ENCODE measurements around the gene CDKAL1.

The CDKAL1 gene

DNA sequence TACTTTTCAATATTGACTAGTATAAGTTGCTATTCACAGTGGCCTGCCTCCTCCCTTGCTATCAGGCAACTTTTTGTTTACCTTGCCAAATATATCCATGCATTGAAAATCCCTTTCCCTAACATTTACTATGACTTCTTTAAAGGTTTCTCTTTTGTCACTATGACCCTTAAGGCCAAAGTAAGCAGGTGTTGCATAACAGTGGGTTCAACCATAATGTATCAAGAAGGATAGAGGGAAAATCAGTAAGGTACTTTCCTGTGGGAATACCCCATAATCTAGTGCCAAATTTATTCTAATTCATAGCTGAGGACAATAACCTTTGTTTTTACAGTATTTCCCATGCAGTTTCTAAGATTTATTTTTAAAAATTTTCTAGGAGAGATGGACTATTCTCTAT lies 527.6 kb downstream of the CDKAL1 start:
- in situ Hi-C loops (cut with MboI; ENCODE audit: low pct_unique_long_range_greater_than_20kb, low sequenced_read_pairs, unreplicated experiment), result no loop called here
- TF ChIP-seq, protein P1, sequence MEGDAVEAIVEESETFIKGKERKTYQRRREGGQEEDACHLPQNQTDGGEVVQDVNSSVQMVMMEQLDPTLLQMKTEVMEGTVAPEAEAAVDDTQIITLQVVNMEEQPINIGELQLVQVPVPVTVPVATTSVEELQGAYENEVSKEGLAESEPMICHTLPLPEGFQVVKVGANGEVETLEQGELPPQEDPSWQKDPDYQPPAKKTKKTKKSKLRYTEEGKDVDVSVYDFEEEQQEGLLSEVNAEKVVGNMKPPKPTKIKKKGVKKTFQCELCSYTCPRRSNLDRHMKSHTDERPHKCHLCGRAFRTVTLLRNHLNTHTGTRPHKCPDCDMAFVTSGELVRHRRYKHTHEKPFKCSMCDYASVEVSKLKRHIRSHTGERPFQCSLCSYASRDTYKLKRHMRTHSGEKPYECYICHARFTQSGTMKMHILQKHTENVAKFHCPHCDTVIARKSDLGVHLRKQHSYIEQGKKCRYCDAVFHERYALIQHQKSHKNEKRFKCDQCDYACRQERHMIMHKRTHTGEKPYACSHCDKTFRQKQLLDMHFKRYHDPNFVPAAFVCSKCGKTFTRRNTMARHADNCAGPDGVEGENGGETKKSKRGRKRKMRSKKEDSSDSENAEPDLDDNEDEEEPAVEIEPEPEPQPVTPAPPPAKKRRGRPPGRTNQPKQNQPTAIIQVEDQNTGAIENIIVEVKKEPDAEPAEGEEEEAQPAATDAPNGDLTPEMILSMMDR (IDR thresholded peaks at IDR 0.05; ENCODE audit: extremely low read depth, insufficient read depth, missing control alignments), result no peak
- DNase-seq (ENCODE audit: low spot score), result no peak

- in situ Hi-C loops (cut with MboI; ENCODE audit: low pct_unique_long_range_greater_than_20kb, low sequenced_read_pairs, unreplicated experiment), result no loop called here
- no peak for DNase-seq (ENCODE audit: low spot score)
- TF ChIP-seq, protein P1 (IDR thresholded peaks at IDR 0.05; ENCODE audit: extremely low read depth, insufficient read depth, missing control alignments), result no peak
Measured at GRCh38 chr6:21064756-21065340, 530.6 kb downstream of the CDKAL1 start.

GRCh38 chr6:21067521-21067920 lies 533.3 kb downstream of the CDKAL1 start:
- in situ Hi-C loops (cut with MboI; ENCODE audit: low pct_unique_long_range_greater_than_20kb, low sequenced_read_pairs, unreplicated experiment), result no loop called here
- TF ChIP-seq, protein P1 (IDR thresholded peaks at IDR 0.05; ENCODE audit: extremely low read depth, insufficient read depth, missing control alignments), result no peak
- no peak for DNase-seq (ENCODE audit: low spot score)

GRCh38 chr6:21070620-21071019 lies 536.4 kb downstream of the CDKAL1 start:
- TF ChIP-seq, protein P1 (IDR thresholded peaks at IDR 0.05; ENCODE audit: extremely low read depth, insufficient read depth, missing control alignments), result no peak
- no peak for DNase-seq (ENCODE audit: low spot score)
- in situ Hi-C loops (cut with MboI; ENCODE audit: low pct_unique_long_range_greater_than_20kb, low sequenced_read_pairs, unreplicated experiment), result no loop called here

GRCh38 chr6:21071780-21072468 lies 537.7 kb downstream of the CDKAL1 start:
- TF ChIP-seq, protein P1 (IDR thresholded peaks at IDR 0.05; ENCODE audit: extremely low read depth, insufficient read depth, missing control alignments), result no peak

DNA sequence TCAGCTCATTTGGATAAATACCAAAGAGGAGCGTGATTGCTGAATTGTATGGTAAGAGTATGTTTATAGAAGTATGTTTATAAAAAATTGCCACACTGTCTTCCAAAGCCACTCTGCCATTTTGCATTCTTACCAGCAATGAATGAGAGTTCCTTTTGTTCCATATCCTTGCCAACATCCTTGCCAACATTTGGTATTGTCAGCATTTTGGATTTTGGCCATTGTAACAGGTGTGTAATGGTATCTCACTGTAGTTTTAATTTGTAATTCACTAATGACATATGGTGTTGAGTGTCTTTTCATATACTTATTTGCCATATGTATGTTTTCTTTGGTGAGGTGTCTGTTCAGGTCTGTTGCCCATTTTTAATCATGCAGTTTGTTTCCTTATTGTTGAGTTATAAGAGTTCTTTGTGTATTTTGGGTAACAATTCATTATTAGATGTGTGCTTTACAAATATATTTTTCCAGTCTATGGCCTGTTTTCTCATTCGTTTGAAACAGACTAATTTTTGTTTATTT lies 539.1 kb downstream of the CDKAL1 start:
- no peak for DNase-seq (ENCODE audit: low spot score)
- in situ Hi-C loops (cut with MboI; ENCODE audit: low pct_unique_long_range_greater_than_20kb, low sequenced_read_pairs, unreplicated experiment), result no loop called here
- TF ChIP-seq, protein P1 (IDR thresholded peaks at IDR 0.05; ENCODE audit: extremely low read depth, insufficient read depth, missing control alignments), result no peak

More at GRCh38 chr6:21071780-21072468, 537.7 kb downstream of the CDKAL1 start:
- in situ Hi-C loops (cut with MboI; ENCODE audit: low pct_unique_long_range_greater_than_20kb, low sequenced_read_pairs, unreplicated experiment), result no loop called here
- no peak for DNase-seq (ENCODE audit: low spot score)
